HCT116 (cell line): ENCODE data around the gene PER2. TPM values are rescaled to one million over a fixed set of nuclear protein-coding genes. Genes with fewer than 3 reads are reported as not detected.

ENCODE experiments used
- ATAC-seq: fragments of 200-7000 bp; cut with Tn5 transposase; 2 replicates; pipeline ENCODE4 v1.9.1; 2020; ENCODE audit warnings: mild to moderate bottlenecking, moderate library complexity
- BruUV-seq: library from RNA; stranded (reverse); fragments of 400-500 nt; replicated peaks from 2 replicates; lab custom pipeline; 2021; lab: Mats Ljungman, UMichigan
- CTCF ChIA-PET: fragments of 300-600 bp; sonication (Branson Sonifier 250); formaldehyde crosslinking; loops from one replicate; lab custom pipeline; 2021; ENCODE audit warnings: antibody characterized with exemption; lab: Charles Lee
- POLR2A ChIA-PET: fragments of 300-600, 350-600 bp; sonication (Branson Sonifier 250); formaldehyde crosslinking; loops from one replicate; lab custom pipeline; 2021; ENCODE audit warnings: antibody characterized with exemption; lab: Charles Lee
- RAD21 ChIA-PET, 2 experiments: fragments of 300-600 bp; sonication (Branson Sonifier 250); formaldehyde crosslinking; loops; one replicate each; lab custom pipeline; 2023; ENCODE audit warnings: low total read pairs in 2 of 2; ENCODE audit not compliant: uncharacterized antibody in 2 of 2, unreplicated experiment in 2 of 2, low non-redundant PET in 1 of 2; lab: Charles Lee
- DNase-seq: peaks from one replicate; pipeline ENCODE4 v3.0.0-alpha.2; 2010; ENCODE audit warnings: low read depth, low spot score
- H2AFZ ChIP-seq: fragments of 200-600 bp; shearing (Covaris generic), sonication (generic); 2 replicates; pipeline ENCODE4 v1.6.1; 2017; ENCODE audit warnings: low read depth, mixed run types, mixed read lengths, antibody characterized with exemption, low read length; ENCODE audit not compliant: poor library complexity, severe bottlenecking
- H3K27ac ChIP-seq: 2 replicates; pipeline ENCODE4 v1.5.1; 2012; ENCODE audit warnings: low read depth, low read length
- H3K27me3 ChIP-seq: fragments of 200-600 bp; sonication (generic); 2 replicates; pipeline ENCODE4 v1.6.1; 2016; ENCODE audit warnings: mixed run types, low read length, mixed read lengths; ENCODE audit not compliant: insufficient read depth
- H3K36me3 ChIP-seq, 2 experiments: fragments of 200-500 bp in 1 of 2; fragments of 200-600 bp in 1 of 2; sonication (Bioruptor generic) in 1 of 2; sonication (generic) in 1 of 2; 2 replicates each; pipeline versions ENCODE4 v1.5.1 to v1.6.1; 2014 to 2016; ENCODE audit warnings: low read length in 2 of 2, inconsistent platforms in 1 of 2, mixed read lengths in 1 of 2, mixed run types in 1 of 2; ENCODE audit not compliant: insufficient read depth in 2 of 2, control insufficient read depth in 1 of 2
- H3K4me1 ChIP-seq, 2 experiments: fragments of 200-600 bp in 1 of 2; sonication (generic) in 1 of 2; 2 replicates each; pipeline versions ENCODE4 v1.5.1 to v1.6.1; 2012 to 2017; ENCODE audit warnings: low read length in 2 of 2, inconsistent platforms in 1 of 2, mild to moderate bottlenecking in 1 of 2, mixed read lengths in 1 of 2, mixed run types in 1 of 2, moderate library complexity in 1 of 2; ENCODE audit not compliant: insufficient read depth in 2 of 2, control insufficient read depth in 1 of 2
- H3K4me2 ChIP-seq: fragments of 200-600 bp; sonication (generic); 2 replicates; pipeline ENCODE4 v1.6.1; 2017; ENCODE audit warnings: mixed run types, low read length, mixed read lengths
- H3K4me3 ChIP-seq, 2 experiments: fragments of 200-600 bp in 1 of 2; sonication (generic) in 1 of 2; replicated peaks in 1 of 2; 2 replicates each; pipeline ENCODE4 v1.5.1; 2011 to 2016; ENCODE audit warnings: low read length in 2 of 2, control low read depth in 1 of 2, low read depth in 1 of 2, mild to moderate bottlenecking in 1 of 2, mixed read lengths in 1 of 2, mixed run types in 1 of 2
- H3K79me2 ChIP-seq: fragments of 200-600 bp; sonication (generic); 2 replicates; pipeline ENCODE4 v1.6.1; 2017; ENCODE audit warnings: mild to moderate bottlenecking, mixed run types, low read length, moderate library complexity, mixed read lengths; ENCODE audit not compliant: insufficient read depth
- H3K9ac ChIP-seq: fragments of 200-600 bp; sonication (generic); 2 replicates; pipeline ENCODE4 v1.6.1; 2016; ENCODE audit warnings: low read length, mixed read lengths
- H3K9me2 ChIP-seq: fragments of 200-600 bp; sonication (generic), shearing (Covaris generic); 2 replicates; pipeline ENCODE4 v1.6.1; 2017; ENCODE audit warnings: mixed run types, mild to moderate bottlenecking, moderate library complexity; ENCODE audit not compliant: insufficient read depth
- H3K9me3 ChIP-seq, 2 experiments: fragments of 200-500 bp in 1 of 2; fragments of 200-600 bp in 1 of 2; sonication (Bioruptor generic) in 1 of 2; sonication (generic) in 1 of 2; 2 replicates each; pipeline ENCODE4 v1.6.1; 2014 to 2017; ENCODE audit warnings: low read length in 2 of 2, mixed read lengths in 2 of 2, inconsistent platforms in 1 of 2, low read depth in 1 of 2, mild to moderate bottlenecking in 1 of 2, mixed run types in 1 of 2, moderate library complexity in 1 of 2; ENCODE audit not compliant: control insufficient read depth in 1 of 2, insufficient read depth in 1 of 2
- H4K20me1 ChIP-seq: fragments of 200-600 bp; sonication (generic), shearing (Covaris generic); 2 replicates; pipeline ENCODE4 v1.6.1; 2017; ENCODE audit warnings: mixed run types, mild to moderate bottlenecking, moderate library complexity; ENCODE audit not compliant: insufficient read depth
- CBX3 ChIP-seq: IDR thresholded peaks from 2 replicates; pipeline ENCODE4 v1.6.1; 2012; ENCODE audit warnings: low read depth
- CEBPB ChIP-seq: IDR thresholded peaks from 2 replicates; pipeline ENCODE4 v1.6.1; 2012; ENCODE audit warnings: low read depth
- EGR1 ChIP-seq: IDR thresholded peaks from 2 replicates; pipeline ENCODE4 v1.6.1; 2012; ENCODE audit warnings: low read depth
- EZH2 ChIP-seq: fragments of 200-600 bp; sonication (generic); IDR thresholded peaks from 2 replicates; pipeline ENCODE4 v1.6.1; 2017; ENCODE audit warnings: antibody characterized with exemption, mixed run types
- FOSL1 ChIP-seq: IDR thresholded peaks from 2 replicates; pipeline ENCODE4 v1.6.1; 2012; ENCODE audit warnings: low read depth
- JUND ChIP-seq: IDR thresholded peaks from 2 replicates; pipeline ENCODE4 v1.6.1; 2012
- POLR2A ChIP-seq: IDR thresholded peaks from 2 replicates; pipeline ENCODE4 v1.7.0; 2011; ENCODE audit warnings: borderline replicate concordance; ENCODE audit not compliant: insufficient read depth, insufficient read length; ENCODE audit errors: extremely low read depth
- POLR2AphosphoS5 ChIP-seq: IDR thresholded peaks from 2 replicates; pipeline ENCODE4 v1.6.1; 2011; ENCODE audit warnings: mild to moderate bottlenecking, low read depth, low read length, moderate library complexity
- SRF ChIP-seq: IDR thresholded peaks from 2 replicates; pipeline ENCODE4 v1.6.1; 2012; ENCODE audit warnings: low read depth
- TCF7L2 ChIP-seq: IDR thresholded peaks from 2 replicates; pipeline ENCODE4 v1.7.0; 2011; ENCODE audit warnings: borderline replicate concordance, inconsistent platforms; ENCODE audit not compliant: insufficient read depth, insufficient read length; ENCODE audit errors: extremely low read depth
- ZFX ChIP-seq: fragments of 450-650 bp; IDR thresholded peaks from 2 replicates; pipeline ENCODE4 v1.6.1; 2017
- ZNF274 ChIP-seq: fragments of 200-500 bp; sonication (Bioruptor generic); IDR thresholded peaks from 2 replicates; pipeline ENCODE4 v1.6.1; 2014; ENCODE audit warnings: mild to moderate bottlenecking, low read depth, low read length, inconsistent platforms
- intact Hi-C: fragments of 100-400 bp; cut with micrococcal nuclease; formaldehyde crosslinking; loops from 2 replicates; pipeline ENCODE4 v1.10.0; 2022
- total RNA-seq: library from RNA; stranded (reverse); gene quantifications from one replicate; pipeline ENCODE4 v1.2.1, GENCODE V29; 2021; ENCODE audit not compliant: unreplicated experiment
- TF ChIP-seq, protein P1 (sequence below): IDR thresholded peaks from 2 replicates; pipeline ENCODE4 v1.6.1; 2012
- TF ChIP-seq, protein P2 (sequence below), 3 experiments: fragments of 200-600 bp in 1 of 3; sonication (generic) in 1 of 3; IDR thresholded peaks in 2 of 3; conservative IDR thresholded peaks in 1 of 3; 2 replicates each; pipeline ENCODE4 v1.5.1; 2012 to 2017; ENCODE audit warnings: low read depth in 2 of 3, low read length in 2 of 3, antibody characterized with exemption in 1 of 3, borderline replicate concordance in 1 of 3, control low read depth in 1 of 3, mild to moderate bottlenecking in 1 of 3, mixed read lengths in 1 of 3, mixed run types in 1 of 3, moderate library complexity in 1 of 3; ENCODE audit not compliant: insufficient read depth in 1 of 3
- TF ChIP-seq, protein P3 (sequence below): IDR thresholded peaks from 2 replicates; pipeline ENCODE4 v1.6.1; 2011; ENCODE audit warnings: mild to moderate bottlenecking, low read length, moderate library complexity; ENCODE audit not compliant: insufficient replicate concordance; ENCODE audit errors: extremely low read depth
- TF ChIP-seq, protein P4 (sequence below): IDR thresholded peaks from 2 replicates; pipeline ENCODE4 v1.6.1; 2012

Gene PER2
- total RNA-seq, 1 experiment from 2014 or later: 18.7 TPM

DNA sequence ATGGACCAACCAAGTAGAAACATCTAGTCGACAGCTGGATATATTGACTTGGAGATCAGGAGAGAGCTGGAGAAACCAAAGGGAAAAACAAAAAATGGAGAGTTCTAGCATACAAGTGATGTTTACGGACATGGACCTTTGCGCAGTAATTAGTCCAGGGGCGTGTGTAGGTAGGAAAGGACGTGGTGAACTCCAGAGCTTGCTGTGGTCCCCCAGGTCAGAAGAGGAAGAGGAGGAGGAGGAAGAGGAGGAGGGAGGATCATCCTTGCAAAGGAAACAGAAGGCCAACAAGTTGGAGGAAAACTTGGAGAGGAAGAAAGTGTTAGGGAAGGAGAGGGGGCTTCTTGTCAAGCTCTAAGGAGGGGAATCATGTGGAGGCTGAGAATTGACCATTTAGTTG, 49.4 kb upstream of the PER2 start:
- Histone ChIP-seq H3K9me3 (no peaks in the 10 kb centered on the region), H3K27ac (no peak overlapping the region), H3K9me2 (no peaks in the 10 kb centered on the region), H3K4me3 (no peak overlapping the region), H3K4me2 (no peak overlapping the region), H3K4me1 (no peaks in the 10 kb centered on the region), H3K79me2 (peaks cover 3% of the 10 kb centered on the region; the same call in 1 of the 2 replicates), H2AFZ (no peak overlapping the region), H3K9ac (no peak overlapping the region), H3K27me3 (no peaks in the 10 kb centered on the region), H4K20me1 (no peaks in the 10 kb centered on the region), H3K36me3 (peaks cover 0 to 4% of the 10 kb centered on the region in 2 experiments; a peak in 1 of 4 replicates)
- no TSS peak for BruUV-seq
- TF ChIP-seq, protein P1, sequence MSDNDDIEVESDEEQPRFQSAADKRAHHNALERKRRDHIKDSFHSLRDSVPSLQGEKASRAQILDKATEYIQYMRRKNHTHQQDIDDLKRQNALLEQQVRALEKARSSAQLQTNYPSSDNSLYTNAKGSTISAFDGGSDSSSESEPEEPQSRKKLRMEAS: no peak
- TF ChIP-seq, protein P2, sequence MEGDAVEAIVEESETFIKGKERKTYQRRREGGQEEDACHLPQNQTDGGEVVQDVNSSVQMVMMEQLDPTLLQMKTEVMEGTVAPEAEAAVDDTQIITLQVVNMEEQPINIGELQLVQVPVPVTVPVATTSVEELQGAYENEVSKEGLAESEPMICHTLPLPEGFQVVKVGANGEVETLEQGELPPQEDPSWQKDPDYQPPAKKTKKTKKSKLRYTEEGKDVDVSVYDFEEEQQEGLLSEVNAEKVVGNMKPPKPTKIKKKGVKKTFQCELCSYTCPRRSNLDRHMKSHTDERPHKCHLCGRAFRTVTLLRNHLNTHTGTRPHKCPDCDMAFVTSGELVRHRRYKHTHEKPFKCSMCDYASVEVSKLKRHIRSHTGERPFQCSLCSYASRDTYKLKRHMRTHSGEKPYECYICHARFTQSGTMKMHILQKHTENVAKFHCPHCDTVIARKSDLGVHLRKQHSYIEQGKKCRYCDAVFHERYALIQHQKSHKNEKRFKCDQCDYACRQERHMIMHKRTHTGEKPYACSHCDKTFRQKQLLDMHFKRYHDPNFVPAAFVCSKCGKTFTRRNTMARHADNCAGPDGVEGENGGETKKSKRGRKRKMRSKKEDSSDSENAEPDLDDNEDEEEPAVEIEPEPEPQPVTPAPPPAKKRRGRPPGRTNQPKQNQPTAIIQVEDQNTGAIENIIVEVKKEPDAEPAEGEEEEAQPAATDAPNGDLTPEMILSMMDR (IDR thresholded peaks at IDR 0.05 in 2 of 3, conservative IDR thresholded peaks at IDR 0.05 in 1 of 3; ENCODE audit: borderline replicate concordance in 1 of 3, insufficient read depth in 1 of 3, low read depth in 2 of 3, low read length in 2 of 3): no peak
- TF ChIP-seq SRF (no peak), TCF7L2 (no peak), ZNF274 (no peak), JUND (no peak), POLR2A (no peak), EGR1 (no peak), FOSL1 (no peak), CEBPB (no peak), CBX3 (no peak), ZFX (no peak), EZH2 (no peak), POLR2AphosphoS5 (no peak)
- TF ChIP-seq, protein P3, sequence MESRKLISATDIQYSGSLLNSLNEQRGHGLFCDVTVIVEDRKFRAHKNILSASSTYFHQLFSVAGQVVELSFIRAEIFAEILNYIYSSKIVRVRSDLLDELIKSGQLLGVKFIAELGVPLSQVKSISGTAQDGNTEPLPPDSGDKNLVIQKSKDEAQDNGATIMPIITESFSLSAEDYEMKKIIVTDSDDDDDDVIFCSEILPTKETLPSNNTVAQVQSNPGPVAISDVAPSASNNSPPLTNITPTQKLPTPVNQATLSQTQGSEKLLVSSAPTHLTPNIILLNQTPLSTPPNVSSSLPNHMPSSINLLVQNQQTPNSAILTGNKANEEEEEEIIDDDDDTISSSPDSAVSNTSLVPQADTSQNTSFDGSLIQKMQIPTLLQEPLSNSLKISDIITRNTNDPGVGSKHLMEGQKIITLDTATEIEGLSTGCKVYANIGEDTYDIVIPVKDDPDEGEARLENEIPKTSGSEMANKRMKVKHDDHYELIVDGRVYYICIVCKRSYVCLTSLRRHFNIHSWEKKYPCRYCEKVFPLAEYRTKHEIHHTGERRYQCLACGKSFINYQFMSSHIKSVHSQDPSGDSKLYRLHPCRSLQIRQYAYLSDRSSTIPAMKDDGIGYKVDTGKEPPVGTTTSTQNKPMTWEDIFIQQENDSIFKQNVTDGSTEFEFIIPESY: no peak
- TF ChIP-seq, protein P4, sequence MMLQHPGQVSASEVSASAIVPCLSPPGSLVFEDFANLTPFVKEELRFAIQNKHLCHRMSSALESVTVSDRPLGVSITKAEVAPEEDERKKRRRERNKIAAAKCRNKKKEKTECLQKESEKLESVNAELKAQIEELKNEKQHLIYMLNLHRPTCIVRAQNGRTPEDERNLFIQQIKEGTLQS: no peak
- RAD21 ChIA-PET: no interaction called here
- CTCF ChIA-PET: interaction anchor here (1.7 kb wide), 1 partner anchor 20 kb away, joined by 4 read pairs; no protein-coding TSS in a partner anchor
- POLR2A ChIA-PET: no interaction called here
- ATAC-seq (no peak), DNase-seq (no peak)
- intact Hi-C loops: loop anchor here (10.0 kb wide), 1 partner anchor 83 kb away; no protein-coding TSS in a partner anchor
